Gastroesophageal sphincter (tissue), 3 donors: Measurements from ENCODE around the gene PACRG.

Source experiments
- CTCF ChIP-seq, 4 experiments: fragments of 200-600 bp in 2 of 4; fragments of 450-650 bp in 2 of 4; sonication (generic) in 1 of 4; IDR thresholded peaks; one replicate each; pipeline ENCODE4 v1.5.1; 2017 to 2019; ENCODE audit warnings: antibody characterized with exemption in 4 of 4, mild to moderate bottlenecking in 2 of 4, moderate library complexity in 2 of 4
- POLR2A ChIP-seq, 2 donors: fragments of 450-650 bp; IDR thresholded peaks; one replicate each; pipeline ENCODE4 v1.6.1; 2017; ENCODE audit warnings: antibody characterized with exemption in 2 of 2, mild to moderate bottlenecking in 2 of 2, moderate library complexity in 1 of 2

- no peak for TF ChIP-seq POLR2A (IDR thresholded peaks at IDR 0.05)
- TF ChIP-seq CTCF (IDR thresholded peaks at IDR 0.05), result no peak
These were observed 618.8 kb downstream of the PACRG start for GRCh38 chr6:163346497-163346961.
